HuH-7.5 (cell line): ENCODE measurements around the gene SETD3.

Experiments used
- DNase-seq: peaks from one replicate; pipeline ENCODE4 v3.0.0; 2011; ENCODE audit warnings: low spot score

Gene SETD3

DNA sequence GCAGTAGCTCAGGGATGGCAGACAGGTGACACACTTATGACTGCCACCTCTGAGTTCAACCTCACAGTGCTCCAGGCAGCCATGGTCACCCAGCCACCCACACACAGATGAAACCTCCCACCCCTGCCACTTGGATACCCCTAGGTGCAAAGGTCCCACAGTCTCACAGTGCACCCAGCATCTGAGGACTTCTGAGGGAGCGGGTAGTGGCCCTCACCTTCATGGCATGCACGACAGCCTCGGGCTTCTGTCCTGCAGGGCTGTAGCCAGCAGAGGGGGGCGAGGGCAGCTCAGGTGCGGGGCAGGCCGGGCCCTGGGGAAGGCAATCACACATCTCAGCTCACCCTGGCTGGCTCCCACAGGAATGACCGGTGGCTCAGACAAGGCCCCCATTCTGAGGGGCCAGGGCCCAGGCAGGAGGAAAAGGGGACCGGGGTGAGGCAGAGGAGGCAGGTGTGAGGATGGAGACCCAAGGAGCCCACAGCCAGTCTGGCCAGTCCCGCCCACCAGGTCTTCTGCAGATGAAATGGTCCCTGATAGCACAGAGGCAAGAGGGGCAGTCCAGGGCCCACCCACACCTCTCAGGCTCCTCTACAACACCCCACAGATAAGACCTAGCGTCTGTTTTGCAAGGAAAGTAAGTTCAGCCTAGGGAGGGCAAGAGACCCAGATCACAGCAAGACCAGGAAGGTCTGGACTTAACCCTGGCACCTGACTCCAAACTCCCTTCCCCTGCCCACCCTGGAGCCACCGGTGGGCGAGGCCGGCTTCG lies 36.4 kb upstream of the SETD3 start:
- no peak for DNase-seq

DNA sequence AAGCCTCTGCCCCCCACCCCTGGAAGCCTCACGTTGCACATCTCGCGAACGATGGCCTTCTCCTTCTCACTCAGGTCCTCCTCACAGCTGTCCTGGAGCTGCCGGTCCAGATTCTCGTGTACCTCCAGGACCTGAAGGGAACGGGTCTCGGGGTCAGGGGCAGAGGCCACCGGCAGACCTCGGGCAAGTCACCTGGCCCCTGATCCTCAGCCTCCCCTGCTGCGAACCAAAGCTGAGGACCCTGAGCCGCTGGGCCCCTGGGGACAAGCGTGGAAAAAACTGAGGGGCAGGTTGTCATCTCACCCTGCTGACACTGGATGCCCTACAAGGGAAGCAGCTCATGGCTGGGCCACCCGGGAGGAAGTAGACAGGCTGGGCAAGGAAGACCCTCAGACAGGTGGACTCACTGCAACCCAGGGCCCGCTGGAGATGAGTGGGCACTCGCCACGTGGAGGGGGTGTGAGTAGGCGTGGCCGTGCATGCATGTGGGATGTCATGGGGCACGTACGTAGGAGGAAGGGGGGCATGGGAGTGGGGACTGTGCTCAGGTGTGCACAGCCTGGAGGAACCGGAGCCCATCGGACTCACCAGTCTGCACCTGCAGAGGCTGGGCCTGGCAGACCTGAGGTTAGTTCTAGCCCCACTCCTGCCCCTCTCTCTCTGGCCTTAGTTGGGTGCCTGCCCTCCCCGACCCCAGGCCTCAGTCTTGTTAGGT lies 35.7 kb upstream of the SETD3 start:
- DNase-seq: no peak

DNA sequence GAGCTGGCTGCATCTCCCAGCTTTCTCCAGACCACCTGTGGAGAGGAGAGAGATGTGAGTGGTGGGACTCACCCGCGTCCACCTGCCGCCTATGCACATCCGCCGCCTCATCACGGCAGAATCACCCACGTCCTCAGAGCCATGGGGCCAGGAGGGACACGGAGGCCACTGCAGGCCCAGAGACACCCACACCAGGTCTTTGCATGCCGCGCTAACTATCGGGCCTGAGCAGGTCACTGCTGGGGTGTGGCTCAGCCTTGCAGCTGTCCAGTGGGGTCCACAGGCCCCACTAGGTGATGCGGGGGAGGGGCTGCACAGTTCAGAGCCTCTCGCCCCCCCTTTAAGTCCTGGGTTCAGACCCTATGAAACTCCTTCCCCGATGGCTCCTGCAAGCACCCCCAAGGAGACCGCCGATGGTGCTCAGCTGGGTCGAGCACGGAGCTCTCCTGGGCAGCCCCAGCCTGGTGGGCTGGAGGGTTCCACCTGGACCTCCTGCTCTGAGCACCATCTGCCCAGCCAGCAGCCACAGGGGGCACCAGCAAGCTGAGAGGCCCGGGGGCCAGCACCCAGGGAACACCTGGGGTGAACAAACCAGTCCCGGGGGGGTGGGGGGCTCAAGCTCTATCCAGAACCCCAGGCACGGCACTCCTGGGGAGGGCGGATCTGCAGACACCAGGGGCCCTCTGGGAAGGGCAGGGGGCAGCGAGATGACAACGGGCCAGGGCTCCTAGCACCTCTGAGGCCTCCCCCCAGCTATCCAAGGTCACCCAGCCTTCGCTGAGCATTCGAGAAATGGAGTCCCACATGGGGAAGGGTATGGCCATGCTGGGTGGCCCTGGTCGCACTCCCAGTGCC lies 34.9 kb upstream of the SETD3 start:
- DNase-seq: no peak

DNA sequence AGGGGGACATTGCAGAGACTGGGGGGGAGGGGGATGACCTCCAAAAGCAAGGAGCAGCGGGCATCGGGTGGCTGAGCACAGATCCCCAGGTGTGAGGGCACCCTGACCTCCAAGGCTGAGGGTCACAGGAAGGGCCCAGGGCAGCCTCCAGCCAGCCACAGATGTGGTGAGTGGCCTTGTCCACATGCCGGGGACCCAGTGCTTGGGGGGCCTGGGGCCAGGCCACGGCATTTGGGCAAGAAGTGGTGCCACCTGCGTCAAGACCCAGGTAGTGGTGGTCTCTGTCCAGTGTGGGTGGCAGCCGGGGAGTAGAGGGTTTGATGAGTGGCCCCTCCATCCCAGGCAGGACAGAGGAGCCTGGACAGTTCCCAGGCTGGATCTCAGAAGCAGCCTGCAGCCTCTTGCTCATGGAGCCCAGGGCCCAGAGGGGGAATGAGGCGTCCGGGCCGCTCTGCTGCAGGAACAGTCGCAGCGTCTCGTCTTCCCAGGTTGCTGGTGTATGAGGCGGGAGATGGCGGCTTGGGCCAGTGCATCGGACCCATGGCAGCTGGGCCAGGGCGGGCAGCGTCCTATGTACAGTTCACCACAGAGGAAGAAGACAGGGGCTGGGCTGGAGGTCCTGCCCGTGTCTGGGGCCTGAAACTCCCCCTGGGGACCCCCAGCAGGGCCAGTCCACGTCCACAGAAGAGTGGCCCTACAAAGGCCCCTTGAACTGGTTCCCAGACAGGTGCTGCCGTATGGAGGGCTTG lies 34.1 kb upstream of the SETD3 start:
- DNase-seq: no peak

DNA sequence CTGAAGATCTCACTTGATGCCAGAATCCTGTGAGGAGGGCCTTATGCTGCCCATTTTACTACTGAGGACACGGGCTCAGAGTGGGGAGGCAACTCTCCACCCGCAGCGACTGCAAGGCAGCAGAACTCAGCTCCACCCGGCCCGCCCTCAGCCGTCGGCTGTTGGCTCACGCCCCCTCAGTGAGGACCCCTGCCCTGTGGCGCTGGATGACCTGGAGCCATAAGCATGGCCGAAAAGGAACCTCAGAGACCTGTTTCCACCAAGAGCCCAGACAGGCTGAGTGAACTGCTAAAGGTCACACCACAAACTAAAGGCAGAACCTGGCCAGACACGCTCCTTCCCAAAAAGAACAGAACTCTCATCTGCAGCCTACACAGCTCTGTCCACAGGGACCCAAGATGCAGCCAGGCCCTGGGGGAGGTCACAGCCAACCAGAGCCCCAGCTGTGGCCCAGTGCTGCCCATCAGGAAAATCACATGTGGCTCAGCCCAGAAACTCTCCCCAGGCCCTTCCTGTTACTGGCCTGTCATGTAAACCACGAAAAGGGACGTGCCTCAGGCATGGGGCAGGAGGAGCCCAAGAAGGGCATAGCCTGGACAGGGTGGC lies 33.4 kb upstream of the SETD3 start:
- no peak for DNase-seq

DNA sequence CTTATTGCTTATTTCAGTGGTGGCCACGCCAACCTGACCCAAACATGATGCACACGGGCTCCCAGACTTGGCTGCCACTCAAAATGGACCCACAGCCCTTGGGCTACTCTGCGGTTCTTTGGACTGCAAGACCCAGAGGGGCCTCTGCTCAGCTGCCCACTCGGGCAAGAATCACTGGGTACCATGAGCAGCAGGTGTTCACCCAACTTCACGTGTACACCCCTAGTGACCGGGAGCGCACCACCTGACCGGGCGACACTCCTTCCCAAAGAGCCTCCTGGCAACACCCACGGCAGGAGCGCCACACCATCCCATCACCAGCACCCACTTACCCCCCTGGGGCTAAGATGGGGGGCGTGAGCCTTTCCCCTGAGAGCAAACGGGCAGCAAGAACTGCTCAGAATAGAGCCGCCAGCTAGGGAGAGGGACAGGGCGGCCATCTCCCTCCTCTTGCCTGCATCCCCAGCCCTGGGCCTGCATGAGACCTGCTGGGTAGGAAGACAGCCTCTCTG lies 32.6 kb upstream of the SETD3 start:
- no peak for DNase-seq

DNA sequence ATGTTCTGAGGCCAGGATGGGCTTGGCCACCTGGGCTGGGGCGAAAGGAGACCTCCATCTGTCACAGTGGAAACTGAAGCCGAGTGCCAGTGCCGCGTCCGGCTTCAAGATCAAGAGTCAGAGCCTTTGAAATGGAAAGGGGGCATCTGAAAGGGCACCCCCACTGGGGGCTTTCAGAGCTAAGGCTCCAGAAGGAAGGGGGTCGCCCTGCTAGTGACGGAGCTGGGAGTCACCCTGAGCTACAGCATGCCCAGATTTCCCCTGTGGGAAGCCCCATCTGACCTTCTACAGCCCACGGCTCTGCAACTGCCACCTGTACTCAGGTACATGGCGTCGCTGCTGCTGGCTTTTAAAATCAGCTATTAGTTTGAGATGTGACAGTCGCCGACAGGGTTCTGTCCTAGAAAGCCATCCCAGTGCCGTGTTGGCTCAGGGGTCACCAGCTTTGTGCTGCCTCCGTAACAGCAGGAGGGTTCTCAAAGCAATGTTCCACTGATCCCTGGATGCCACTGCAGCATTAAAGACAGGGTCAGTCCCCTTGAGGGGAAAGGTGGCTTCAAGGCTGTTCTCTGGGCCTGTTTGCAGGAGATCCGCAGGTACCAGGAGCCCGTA lies 32.0 kb upstream of the SETD3 start:
- DNase-seq: no peak

DNA sequence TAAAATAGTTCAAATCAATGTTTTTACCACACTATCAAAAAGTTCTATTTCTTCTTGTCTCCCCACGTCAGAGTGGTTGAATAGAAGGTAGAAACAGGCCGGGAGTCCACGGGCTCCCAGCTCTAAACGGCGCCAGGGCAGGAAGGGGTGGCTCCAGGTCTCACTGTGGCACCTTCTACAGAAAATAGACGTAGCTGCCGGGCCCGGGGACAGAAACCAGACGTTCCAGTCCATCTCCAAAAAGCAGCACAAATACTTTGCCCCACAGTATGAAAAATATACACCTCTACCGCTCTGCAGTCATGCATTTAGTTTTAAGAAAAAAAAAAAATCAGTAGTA lies 31.4 kb upstream of the SETD3 start:
- DNase-seq: no peak

DNA sequence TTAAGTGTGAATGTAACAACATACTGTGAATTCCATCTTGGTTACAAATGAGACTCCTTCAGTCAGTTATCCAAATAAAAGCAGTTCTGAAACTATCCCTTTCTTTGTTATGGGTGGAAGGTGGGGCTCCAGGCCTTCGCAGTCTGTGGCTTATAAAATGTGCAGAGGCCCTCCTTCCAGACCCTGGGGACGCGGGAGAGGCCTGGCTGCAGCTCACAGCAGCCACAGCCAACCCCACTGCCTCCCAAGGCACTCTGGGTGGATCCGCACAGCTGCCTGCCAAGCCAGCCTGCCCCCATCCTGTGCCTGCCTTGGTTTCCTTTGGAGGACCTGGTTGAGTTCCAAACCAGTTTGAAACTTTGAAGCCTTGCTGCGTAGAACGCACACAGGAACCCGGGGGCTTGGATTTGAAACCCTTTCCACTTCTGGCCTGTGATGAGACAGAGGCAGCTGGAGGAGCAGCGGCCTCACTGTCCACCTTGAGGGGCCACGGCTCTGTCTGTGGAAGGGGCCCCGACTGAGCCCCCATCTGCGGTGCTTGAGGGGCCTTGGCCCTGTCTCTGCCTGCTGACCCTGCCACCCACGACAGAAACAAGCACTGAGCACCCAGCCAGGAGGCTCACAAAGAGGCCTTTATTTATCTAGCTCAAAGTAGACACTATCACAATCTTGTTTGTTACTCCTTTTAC lies 30.9 kb upstream of the SETD3 start:
- no peak for DNase-seq

DNA sequence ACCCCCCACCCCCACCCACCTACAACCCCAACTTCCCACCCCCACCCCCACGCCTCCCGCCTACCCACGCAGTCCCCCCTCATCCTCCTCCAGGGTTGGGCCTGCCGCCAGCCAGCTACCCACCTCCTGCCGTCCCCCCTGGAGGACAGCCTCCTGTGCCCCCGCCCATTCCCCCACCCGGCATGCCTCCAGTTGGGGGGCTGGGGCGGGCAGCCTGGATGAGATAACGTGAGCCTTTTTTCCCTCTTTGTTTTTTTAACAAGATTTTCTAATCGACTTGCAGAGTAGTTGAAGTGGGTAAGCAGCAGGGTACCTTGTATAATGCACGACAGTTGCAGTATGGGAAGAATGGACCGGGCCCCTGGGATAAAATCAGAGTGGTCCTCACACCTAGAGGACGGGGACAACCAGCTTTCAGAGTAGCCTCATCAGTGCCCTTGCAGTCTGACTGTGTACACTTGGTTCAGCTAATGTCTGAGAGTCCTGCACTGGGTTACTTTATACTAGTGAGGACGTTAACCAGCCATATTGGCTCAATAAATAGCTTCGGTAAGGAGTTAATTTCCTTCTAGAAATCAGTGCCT lies 30.0 kb upstream of the SETD3 start:
- DNase-seq: no peak

DNA sequence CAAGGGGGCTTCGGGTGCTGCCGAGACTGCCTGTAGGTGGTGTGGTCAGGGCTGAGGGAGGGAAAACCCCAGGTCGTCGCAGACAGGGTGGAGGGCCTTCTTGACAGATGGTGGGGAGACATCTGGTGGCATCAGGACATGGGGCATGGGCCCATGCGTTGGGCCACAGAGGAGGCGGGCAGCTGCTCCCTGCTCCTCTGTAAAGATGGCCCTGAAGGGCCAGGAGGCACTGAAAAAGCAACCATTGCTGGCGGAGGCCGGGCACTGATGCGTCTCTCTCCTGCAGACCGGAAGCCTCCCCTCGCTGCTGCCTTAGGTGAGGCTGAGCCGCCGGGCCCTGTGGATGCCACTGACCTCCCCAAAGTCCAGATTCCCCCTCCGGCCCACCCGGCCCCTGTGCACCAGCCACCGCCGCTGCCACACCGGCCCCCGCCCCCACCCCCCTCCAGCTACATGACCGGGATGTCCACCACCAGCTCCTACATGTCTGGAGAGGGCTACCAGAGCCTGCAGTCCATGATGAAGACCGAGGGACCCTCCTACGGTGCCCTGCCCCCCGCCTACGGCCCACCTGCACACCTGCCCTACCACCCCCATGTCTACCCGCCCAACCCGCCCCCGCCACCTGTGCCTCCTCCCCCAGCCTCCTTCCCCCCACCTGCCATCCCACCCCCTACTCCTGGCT lies 29.4 kb upstream of the SETD3 start:
- no peak for DNase-seq

DNA sequence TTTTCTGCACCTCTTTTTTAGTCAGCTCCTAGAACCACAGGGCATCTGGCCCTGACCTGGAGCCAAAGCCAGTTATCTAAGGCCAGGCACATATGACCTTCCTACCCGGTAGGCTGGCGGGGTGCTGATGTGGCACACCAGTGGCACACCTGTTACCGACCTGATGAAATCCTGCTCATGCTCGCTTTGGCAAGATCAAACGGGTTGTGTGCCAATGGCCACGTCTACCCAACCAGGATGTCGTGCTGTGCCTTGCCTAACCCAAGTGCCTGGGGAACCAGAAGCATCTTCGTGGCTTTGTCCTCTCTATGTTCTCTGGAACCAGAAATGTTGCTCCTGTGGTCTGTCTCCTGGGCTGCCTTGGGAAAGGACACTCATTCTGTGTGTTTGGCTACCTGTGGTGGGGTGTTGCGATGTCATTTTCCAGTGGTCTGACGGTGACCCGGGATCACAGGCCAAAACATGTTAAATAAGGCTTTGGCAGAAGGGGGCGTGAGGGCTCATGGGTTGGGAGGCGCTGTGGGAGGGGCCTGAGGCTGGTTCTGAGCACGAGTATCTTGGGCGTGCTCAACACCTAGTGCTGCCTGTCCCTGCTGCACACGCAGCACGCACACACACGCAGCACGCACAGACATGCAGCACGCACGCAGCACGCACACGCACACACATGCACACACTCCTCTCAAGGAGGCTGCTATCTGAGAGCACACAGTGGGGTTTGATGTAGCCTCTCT lies 28.4 kb upstream of the SETD3 start:
- DNase-seq: no peak

DNA sequence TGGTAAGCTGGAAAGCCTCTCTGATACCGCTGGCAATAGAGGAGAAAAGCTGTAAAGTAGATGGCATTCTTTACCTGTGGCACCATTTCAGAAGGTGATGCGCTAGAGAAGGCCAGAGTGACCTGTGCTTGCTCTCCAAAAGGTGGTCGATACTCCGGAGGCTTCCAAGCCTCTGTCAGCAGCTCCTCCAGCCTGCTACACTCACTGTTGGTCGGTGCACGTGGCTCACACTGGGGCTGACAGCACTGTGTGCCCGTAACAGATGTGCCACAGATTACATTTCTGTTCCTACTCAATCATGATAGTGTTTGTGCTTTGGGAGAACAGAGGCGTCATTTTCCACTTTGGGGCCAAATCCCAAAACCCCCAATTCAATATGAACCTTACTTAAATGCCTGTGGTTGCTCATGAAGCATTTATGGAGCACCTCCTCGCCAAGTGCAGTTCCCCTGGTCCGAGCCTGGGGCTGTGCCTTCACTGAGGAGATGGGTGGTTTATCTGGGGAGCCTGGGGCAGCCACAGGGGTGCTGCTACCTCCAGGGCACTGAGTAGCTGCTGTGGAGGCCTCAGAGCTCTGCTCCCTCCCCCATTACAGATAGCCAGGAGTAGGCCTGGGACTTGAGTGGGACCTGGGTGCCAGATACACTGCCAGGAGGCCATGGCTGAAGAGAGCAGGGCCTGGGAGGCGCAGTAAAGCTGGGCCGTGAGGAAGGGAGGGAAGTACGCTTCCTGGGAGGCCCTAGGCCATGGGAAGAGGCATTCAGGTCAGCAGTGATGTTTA lies 27.4 kb upstream of the SETD3 start:
- DNase-seq: no peak

DNA sequence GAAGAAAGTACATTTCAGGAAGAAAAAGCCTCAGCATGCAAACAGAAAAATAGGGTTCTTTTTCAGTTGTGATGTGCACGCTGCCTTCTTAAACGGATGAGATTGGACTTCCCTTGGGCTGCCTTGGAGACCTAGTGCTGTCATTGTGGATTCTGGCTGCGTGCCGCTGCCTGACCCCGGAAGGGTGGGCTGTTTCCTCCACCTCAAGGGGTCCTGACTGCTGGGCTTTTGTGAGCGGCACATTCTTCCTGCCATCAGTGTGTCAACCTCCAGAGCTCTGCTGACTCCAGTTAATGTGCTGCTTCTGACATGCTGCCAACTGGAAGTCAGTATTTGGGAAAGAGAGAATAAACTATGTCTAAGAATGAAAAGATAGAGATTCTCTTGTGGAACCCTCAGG lies 25.6 kb upstream of the SETD3 start:
- DNase-seq: no peak

DNA sequence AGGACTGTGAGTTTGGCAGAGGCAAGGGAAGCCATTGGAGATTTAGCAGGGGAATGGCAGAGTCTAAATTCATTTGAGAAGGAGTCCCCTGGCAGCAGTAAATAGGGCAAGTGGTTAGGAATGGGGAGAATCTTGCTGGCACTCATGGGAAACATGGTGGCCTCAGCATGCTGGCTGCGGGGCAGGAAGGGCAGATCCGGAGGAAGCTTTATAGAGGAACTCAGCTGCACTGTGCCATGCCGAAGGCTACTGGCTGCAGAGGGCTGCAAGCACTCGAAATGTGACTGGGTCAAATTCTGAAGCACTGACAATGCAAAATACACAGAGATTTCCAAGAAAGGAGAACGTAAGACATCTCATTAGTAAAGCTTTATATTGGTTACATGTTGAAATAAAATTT lies 24.4 kb upstream of the SETD3 start:
- no peak for DNase-seq

DNA sequence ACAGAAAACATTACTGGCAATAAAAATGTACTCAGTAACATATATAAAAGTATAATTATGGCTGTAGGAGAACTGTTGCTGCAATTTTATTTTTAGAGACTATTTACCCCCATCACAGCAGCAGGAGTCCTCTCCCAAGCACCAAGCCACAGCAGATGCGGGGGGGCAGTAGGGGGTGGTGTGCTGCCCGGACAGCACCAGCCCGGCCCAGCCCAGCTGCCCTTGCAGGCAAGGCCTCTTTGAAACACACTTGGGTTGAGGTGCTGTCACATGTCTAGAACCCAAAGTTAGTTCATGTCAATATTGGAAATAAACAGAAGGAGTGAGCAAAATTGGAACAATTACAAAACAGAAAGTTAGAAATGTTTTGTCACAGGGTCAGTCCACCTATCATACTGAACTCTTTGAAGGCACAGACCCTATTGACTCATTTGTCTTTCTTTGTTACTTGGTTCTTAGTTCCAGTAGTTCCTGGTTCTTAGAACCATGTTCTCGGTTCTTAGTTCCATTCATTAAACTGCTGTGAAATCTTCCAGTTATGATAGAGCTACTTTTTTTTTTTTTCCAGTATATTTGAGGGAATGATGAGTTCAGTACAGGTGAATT lies 23.3 kb upstream of the SETD3 start:
- no peak for DNase-seq

DNA sequence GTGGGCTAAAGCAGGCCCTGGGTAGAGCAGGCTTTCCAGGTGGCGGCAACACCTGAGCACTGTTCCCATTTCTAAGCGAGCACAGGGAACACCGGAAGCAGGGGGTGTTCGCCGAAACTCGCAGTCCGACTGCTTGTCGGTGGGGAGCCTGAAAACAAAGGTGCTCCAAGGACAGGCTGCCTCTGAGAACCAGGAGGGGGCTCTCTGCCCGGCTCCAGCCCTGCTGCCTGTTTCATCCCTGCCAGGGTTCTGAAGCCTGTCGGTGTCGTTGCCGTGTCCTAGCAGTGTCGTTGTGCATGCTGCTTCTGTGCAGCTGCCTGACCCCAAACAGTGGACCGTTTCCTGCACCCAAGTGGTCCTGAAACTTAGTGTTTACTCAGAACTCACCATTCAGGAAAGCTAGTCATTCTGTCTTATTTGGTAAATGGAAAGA lies 22.3 kb upstream of the SETD3 start:
- DNase-seq: no peak

DNA sequence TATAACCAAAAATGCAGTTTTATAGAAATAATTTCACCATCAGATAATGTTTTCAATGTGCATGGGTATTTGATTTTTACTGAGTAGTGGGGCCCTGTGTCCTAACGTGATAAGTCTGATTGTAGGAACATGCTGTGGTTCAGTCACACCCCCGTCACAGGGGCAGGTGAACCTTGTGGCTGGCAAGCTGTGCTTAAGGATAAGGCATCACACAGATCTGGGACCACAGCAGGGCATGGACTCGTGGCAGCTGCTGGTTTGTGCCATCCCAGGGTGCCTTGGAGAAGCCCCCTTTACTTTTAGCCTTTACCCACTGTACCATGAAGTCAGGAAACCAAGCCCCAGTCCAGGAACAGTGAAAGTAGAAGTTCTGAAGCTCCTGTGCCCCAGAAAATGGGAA lies 17.2 kb upstream of the SETD3 start:
- no peak for DNase-seq
